GM23338 (cell line): ENCODE measurements around the gene SVIL. TPM values are rescaled to one million over a fixed set of nuclear protein-coding genes. Genes with fewer than 3 reads are reported as not detected.

Experiments used
- ATAC-seq: fragments of 200-7000 bp; cut with Tn5 transposase; 3 replicates; pipeline ENCODE4 v1.9.1; 2020
- DNase-seq: peaks from one replicate; pipeline ENCODE4 v3.0.0-alpha.2; 2015; ENCODE audit warnings: low spot score
- H2AFZ ChIP-seq: fragments of 200-600 bp; sonication (generic); 2 replicates; pipeline ENCODE4 v1.8.0; 2016; ENCODE audit warnings: antibody characterized with exemption, mild to moderate bottlenecking, moderate library complexity
- H3F3A ChIP-seq: fragments of 200-600 bp; sonication (generic); replicated peaks from 2 replicates; pipeline ENCODE4 v1.8.0; 2017; ENCODE audit warnings: antibody characterized with exemption, mixed run types, low read depth
- H3K27ac ChIP-seq: fragments of 200-600 bp; sonication (generic); 2 replicates; pipeline ENCODE4 v1.6.1; 2016; ENCODE audit warnings: low read depth
- H3K27me3 ChIP-seq: fragments of 200-600 bp; sonication (generic); 2 replicates; pipeline ENCODE4 v1.8.0; 2016; ENCODE audit warnings: mild to moderate bottlenecking, mixed run types, moderate library complexity; ENCODE audit not compliant: insufficient read depth
- H3K36me3 ChIP-seq: fragments of 200-600 bp; sonication (generic); 2 replicates; pipeline ENCODE4 v1.8.0; 2016; ENCODE audit warnings: mild to moderate bottlenecking; ENCODE audit not compliant: insufficient read depth
- H3K4me1 ChIP-seq: fragments of 200-600 bp; sonication (generic); 2 replicates; pipeline ENCODE4 v1.8.0; 2016; ENCODE audit warnings: mild to moderate bottlenecking, moderate library complexity; ENCODE audit not compliant: insufficient read depth
- H3K4me2 ChIP-seq: fragments of 200-600 bp; sonication (generic); 2 replicates; pipeline ENCODE4 v1.7.1; 2017; ENCODE audit warnings: mixed run types
- H3K4me3 ChIP-seq: fragments of 200-600 bp; sonication (generic); 2 replicates; pipeline ENCODE4 v1.6.1; 2016; ENCODE audit warnings: mixed run types
- H3K79me2 ChIP-seq: fragments of 200-600 bp; sonication (generic); replicated peaks from 2 replicates; pipeline ENCODE4 v1.8.0; 2017; ENCODE audit warnings: mild to moderate bottlenecking; ENCODE audit not compliant: insufficient read depth
- H3K9me2 ChIP-seq: fragments of 200-600 bp; sonication (generic); 2 replicates; pipeline ENCODE4 v1.8.0; 2017; ENCODE audit not compliant: insufficient read depth
- H4K20me1 ChIP-seq: fragments of 200-600 bp; sonication (generic); replicated peaks from 2 replicates; pipeline ENCODE4 v1.8.0; 2017; ENCODE audit warnings: mild to moderate bottlenecking; ENCODE audit not compliant: insufficient read depth
- H3K27ac Mint-ChIP-seq: 2 replicates; pipeline ENCODE4 v1.8.0; 2020; ENCODE audit warnings: inconsistent platforms, mild to moderate bottlenecking, moderate library complexity, mixed read lengths
- H3K27me3 Mint-ChIP-seq: 3 replicates; pipeline ENCODE4 v1.8.0; 2022; ENCODE audit warnings: low read depth, mild to moderate bottlenecking, moderate library complexity, mixed read lengths, inconsistent platforms; ENCODE audit not compliant: insufficient read depth, poor library complexity
- H3K36me3 Mint-ChIP-seq: 3 replicates; pipeline ENCODE4 v1.8.0; 2021; ENCODE audit warnings: low read depth, mild to moderate bottlenecking, inconsistent platforms, moderate library complexity, mixed read lengths
- H3K4me1 Mint-ChIP-seq: 3 replicates; pipeline ENCODE4 v1.8.0; 2020; ENCODE audit warnings: mild to moderate bottlenecking, inconsistent platforms, mixed read lengths
- H3K4me3 Mint-ChIP-seq: 3 replicates; pipeline ENCODE4 v1.8.0; 2021; ENCODE audit warnings: moderate library complexity, mild to moderate bottlenecking, inconsistent platforms, mixed read lengths
- H3K9me3 Mint-ChIP-seq: 3 replicates; pipeline ENCODE4 v1.8.0; 2020; ENCODE audit warnings: moderate library complexity, mild to moderate bottlenecking, inconsistent platforms, mixed read lengths
- CREB1 ChIP-seq: fragments of 250-450 bp; sonication (Bioruptor Pico); IDR thresholded peaks from 2 replicates; pipeline ENCODE4 v1.5.0; 2020; ENCODE audit warnings: low read depth, mild to moderate bottlenecking, moderate library complexity
- EZH2 ChIP-seq: fragments of 200-600 bp; sonication (generic); IDR thresholded peaks from one replicate; pipeline ENCODE4 v1.8.0; 2017; ENCODE audit warnings: antibody characterized with exemption, mild to moderate bottlenecking, low read depth; ENCODE audit not compliant: unreplicated experiment
- EZH2phosphoT487 ChIP-seq: fragments of 200-600 bp; sonication (generic); IDR thresholded peaks from one replicate; pipeline ENCODE4 v1.8.1; 2018; ENCODE audit warnings: antibody characterized with exemption; ENCODE audit not compliant: unreplicated experiment
- JUNB ChIP-seq: IDR thresholded peaks from one replicate; pipeline ENCODE4 v1.6.1; 2016; ENCODE audit warnings: antibody characterized with exemption; ENCODE audit not compliant: unreplicated experiment
- NANOG ChIP-seq: IDR thresholded peaks from 2 replicates; pipeline ENCODE4 v1.6.1; 2016; ENCODE audit warnings: antibody characterized with exemption, borderline replicate concordance
- POLR2AphosphoS5 ChIP-seq: IDR thresholded peaks from 2 replicates; pipeline ENCODE4 v1.6.1; 2016; ENCODE audit warnings: antibody characterized with exemption, low read depth
- STAT1 ChIP-seq: IDR thresholded peaks from one replicate; pipeline ENCODE4 v1.6.1; 2016; ENCODE audit warnings: antibody characterized with exemption; ENCODE audit not compliant: unreplicated experiment
- ZNF114 ChIP-seq: fragments of 250-450 bp; sonication (Bioruptor Pico); IDR thresholded peaks from 2 replicates; pipeline ENCODE4 v1.5.0; 2020; ENCODE audit warnings: mild to moderate bottlenecking, moderate library complexity
- ZNF331 ChIP-seq: fragments of 250-450 bp; sonication (Bioruptor Pico); IDR thresholded peaks from 2 replicates; pipeline ENCODE4 v1.5.0; 2020; ENCODE audit warnings: low read depth, mild to moderate bottlenecking, moderate library complexity
- polyA plus RNA-seq: library from polyadenylated mRNA; unstranded; fragments of >200 nt; fragmentation: Nextera tagmentation; extraction: Ambion mirVana; gene quantifications from 2 replicates; pipeline ENCODE4 v1.2.1, GENCODE V29; 2016
- total RNA-seq: library from RNA; depleted of rRNA; stranded (reverse); fragments of >200 nt; shearing (Covaris generic); gene quantifications from 2 replicates; pipeline ENCODE4 v1.2.3, GENCODE V29; 2014
- TF ChIP-seq, protein P1 (sequence below), 2 experiments: fragments of 200-600 bp in 1 of 2; sonication (generic) in 1 of 2; conservative IDR thresholded peaks; 2 replicates each; pipeline versions ENCODE4 v1.5.1 to v1.6.1; 2016 to 2017; ENCODE audit warnings: antibody characterized with exemption in 2 of 2, low read depth in 2 of 2, mild to moderate bottlenecking in 2 of 2, moderate library complexity in 1 of 2
- TF ChIP-seq, protein P2 (sequence below): IDR thresholded peaks from one replicate; pipeline ENCODE4 v1.6.1; 2018; ENCODE audit warnings: antibody characterized with exemption; ENCODE audit not compliant: unreplicated experiment
- TF ChIP-seq, protein P3 (sequence below): IDR thresholded peaks from 2 replicates; pipeline ENCODE4 v1.6.1; 2016; ENCODE audit warnings: antibody characterized with exemption

Gene SVIL
- total and polyA plus RNA-seq, 2 experiments from 2014 or later: 8.8 to 34.9 TPM

DNA sequence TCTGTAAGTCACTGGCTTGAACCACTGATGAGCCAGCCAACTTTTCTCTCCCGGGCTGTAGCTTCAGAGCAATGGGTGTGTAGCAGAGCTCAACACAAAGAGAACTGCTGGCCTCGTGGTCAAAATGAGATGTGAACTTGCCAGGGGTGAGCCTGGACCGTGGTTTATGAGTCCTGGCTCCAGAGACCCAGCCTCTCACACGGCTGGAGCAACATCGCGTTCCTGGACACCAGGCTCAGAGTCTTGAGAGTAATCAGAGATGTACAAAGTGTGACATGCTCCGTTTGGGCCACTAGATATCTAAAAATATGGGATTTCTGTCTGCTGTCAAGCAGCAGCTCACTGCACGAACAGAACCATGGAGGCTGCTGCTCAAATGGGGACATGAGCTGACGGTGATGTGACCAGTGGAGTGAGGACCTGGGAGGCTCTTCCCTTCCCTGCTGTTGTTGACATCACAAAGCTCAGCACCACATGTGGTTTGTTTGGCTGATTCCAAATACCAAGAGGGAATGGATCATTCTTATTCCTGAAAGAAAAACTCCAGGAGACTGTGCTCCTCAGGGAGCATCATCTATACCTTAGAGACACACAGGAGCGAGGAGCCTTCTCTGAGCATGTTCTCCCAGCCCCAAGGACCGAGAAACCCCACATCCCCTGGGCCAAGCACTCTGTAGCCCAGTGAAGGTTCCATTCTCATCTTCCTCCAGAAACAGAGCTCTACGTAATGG lies 9.2 kb upstream of the SVIL start:
- no peaks in the 10 kb centered on the region; the same call in 2 of the 3 replicates for H3K9me3 Mint-ChIP-seq
- Histone ChIP-seq H3K4me1 (peaks cover 6% of the 10 kb centered on the region; the same call in 1 of the 2 replicates), H3K9me2 (no peaks in the 10 kb centered on the region), H3K27me3 (no peaks in the 10 kb centered on the region), H3K4me2 (no peak overlapping the region), H3K36me3 (no peaks in the 10 kb centered on the region), H4K20me1 (no peaks in the 10 kb centered on the region), H3K27ac (no peak overlapping the region), H3F3A (no peaks in the 10 kb centered on the region), H3K4me3 (no peak overlapping the region), H3K79me2 (peaks cover 4% of the 10 kb centered on the region; the same call in 1 of the 2 replicates), H2AFZ (no peak overlapping the region)
- peaks cover 31% of the 10 kb centered on the region for H3K4me1 Mint-ChIP-seq
- peaks cover 8% of the 10 kb centered on the region for H3K36me3 Mint-ChIP-seq
- peaks cover 3% of the 10 kb centered on the region for H3K27me3 Mint-ChIP-seq
- ATAC-seq (peak; percentile 74), DNase-seq (no peak)
- TF ChIP-seq, protein P1, sequence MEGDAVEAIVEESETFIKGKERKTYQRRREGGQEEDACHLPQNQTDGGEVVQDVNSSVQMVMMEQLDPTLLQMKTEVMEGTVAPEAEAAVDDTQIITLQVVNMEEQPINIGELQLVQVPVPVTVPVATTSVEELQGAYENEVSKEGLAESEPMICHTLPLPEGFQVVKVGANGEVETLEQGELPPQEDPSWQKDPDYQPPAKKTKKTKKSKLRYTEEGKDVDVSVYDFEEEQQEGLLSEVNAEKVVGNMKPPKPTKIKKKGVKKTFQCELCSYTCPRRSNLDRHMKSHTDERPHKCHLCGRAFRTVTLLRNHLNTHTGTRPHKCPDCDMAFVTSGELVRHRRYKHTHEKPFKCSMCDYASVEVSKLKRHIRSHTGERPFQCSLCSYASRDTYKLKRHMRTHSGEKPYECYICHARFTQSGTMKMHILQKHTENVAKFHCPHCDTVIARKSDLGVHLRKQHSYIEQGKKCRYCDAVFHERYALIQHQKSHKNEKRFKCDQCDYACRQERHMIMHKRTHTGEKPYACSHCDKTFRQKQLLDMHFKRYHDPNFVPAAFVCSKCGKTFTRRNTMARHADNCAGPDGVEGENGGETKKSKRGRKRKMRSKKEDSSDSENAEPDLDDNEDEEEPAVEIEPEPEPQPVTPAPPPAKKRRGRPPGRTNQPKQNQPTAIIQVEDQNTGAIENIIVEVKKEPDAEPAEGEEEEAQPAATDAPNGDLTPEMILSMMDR (conservative IDR thresholded peaks at IDR 0.05; ENCODE audit: low read depth in 2 of 2): no peak
- TF ChIP-seq, protein P2, sequence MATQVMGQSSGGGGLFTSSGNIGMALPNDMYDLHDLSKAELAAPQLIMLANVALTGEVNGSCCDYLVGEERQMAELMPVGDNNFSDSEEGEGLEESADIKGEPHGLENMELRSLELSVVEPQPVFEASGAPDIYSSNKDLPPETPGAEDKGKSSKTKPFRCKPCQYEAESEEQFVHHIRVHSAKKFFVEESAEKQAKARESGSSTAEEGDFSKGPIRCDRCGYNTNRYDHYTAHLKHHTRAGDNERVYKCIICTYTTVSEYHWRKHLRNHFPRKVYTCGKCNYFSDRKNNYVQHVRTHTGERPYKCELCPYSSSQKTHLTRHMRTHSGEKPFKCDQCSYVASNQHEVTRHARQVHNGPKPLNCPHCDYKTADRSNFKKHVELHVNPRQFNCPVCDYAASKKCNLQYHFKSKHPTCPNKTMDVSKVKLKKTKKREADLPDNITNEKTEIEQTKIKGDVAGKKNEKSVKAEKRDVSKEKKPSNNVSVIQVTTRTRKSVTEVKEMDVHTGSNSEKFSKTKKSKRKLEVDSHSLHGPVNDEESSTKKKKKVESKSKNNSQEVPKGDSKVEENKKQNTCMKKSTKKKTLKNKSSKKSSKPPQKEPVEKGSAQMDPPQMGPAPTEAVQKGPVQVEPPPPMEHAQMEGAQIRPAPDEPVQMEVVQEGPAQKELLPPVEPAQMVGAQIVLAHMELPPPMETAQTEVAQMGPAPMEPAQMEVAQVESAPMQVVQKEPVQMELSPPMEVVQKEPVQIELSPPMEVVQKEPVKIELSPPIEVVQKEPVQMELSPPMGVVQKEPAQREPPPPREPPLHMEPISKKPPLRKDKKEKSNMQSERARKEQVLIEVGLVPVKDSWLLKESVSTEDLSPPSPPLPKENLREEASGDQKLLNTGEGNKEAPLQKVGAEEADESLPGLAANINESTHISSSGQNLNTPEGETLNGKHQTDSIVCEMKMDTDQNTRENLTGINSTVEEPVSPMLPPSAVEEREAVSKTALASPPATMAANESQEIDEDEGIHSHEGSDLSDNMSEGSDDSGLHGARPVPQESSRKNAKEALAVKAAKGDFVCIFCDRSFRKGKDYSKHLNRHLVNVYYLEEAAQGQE: no peak
- TF ChIP-seq EZH2 (no peak), CREB1 (CRISPR knock-in tag) (no peak), STAT1 (no peak), EZH2phosphoT487 (no peak), NANOG (no peak)
- no peak overlapping the region for H3K4me3 Mint-ChIP-seq
- H3K27ac Mint-ChIP-seq: 0 out of 2 replicates have a peak overlapping the region, but pooled peaks have one; percentile 56

- H3K4me1 Mint-ChIP-seq: peaks cover 26% of the 10 kb centered on the region
- no peaks in the 10 kb centered on the region for H3F3A ChIP-seq
- peaks cover 4% of the 10 kb centered on the region; the same call in 1 of the 2 replicates for H3K79me2 ChIP-seq
- peaks cover 8% of the 10 kb centered on the region for H3K36me3 Mint-ChIP-seq
- peak overlapping the region; percentile 63; the same call in 1 of the 2 replicates for H3K27ac ChIP-seq
- H3K9me2 ChIP-seq: no peaks in the 10 kb centered on the region
- no peak overlapping the region for H3K4me3 ChIP-seq
- no peak overlapping the region for H3K27ac Mint-ChIP-seq
- DNase-seq (no peak), ATAC-seq (no peak)
- no peaks in the 10 kb centered on the region for H4K20me1 ChIP-seq
- H3K27me3 ChIP-seq: no peaks in the 10 kb centered on the region
- no peak overlapping the region for H2AFZ ChIP-seq
- H3K4me1 ChIP-seq: peaks cover 6% of the 10 kb centered on the region; the same call in 1 of the 2 replicates
- no peaks in the 10 kb centered on the region; the same call in 2 of the 3 replicates for H3K9me3 Mint-ChIP-seq
- H3K36me3 ChIP-seq: no peaks in the 10 kb centered on the region
- H3K27me3 Mint-ChIP-seq: peaks cover 3% of the 10 kb centered on the region
- no peak overlapping the region for H3K4me2 ChIP-seq
- no peak overlapping the region for H3K4me3 Mint-ChIP-seq
- TF ChIP-seq POLR2AphosphoS5 (no peak), NANOG (no peak), EZH2 (no peak), JUNB (no peak), ZNF331 (no peak), EZH2phosphoT487 (no peak), CREB1 (CRISPR knock-in tag) (no peak), ZNF114 (CRISPR knock-in tag) (no peak)
- TF ChIP-seq, protein P1 (conservative IDR thresholded peaks at IDR 0.05; ENCODE audit: low read depth in 2 of 2): no peak
- TF ChIP-seq, protein P3, sequence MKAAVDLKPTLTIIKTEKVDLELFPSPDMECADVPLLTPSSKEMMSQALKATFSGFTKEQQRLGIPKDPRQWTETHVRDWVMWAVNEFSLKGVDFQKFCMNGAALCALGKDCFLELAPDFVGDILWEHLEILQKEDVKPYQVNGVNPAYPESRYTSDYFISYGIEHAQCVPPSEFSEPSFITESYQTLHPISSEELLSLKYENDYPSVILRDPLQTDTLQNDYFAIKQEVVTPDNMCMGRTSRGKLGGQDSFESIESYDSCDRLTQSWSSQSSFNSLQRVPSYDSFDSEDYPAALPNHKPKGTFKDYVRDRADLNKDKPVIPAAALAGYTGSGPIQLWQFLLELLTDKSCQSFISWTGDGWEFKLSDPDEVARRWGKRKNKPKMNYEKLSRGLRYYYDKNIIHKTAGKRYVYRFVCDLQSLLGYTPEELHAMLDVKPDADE: no peak
These were observed 8.2 kb upstream of the SVIL start for GRCh38 chr10:29642990-29643389.
